HepG2 (cell line): ENCODE data around the gene MCAM. TPM values are rescaled to one million over a fixed set of nuclear protein-coding genes. Genes with fewer than 3 reads are reported as not detected.

Experiments used
- ATAC-seq: fragments of 200-7000 bp; cut with Tn5 transposase; 3 replicates; pipeline ENCODE4 v1.9.1; 2020; ENCODE audit warnings: mild to moderate bottlenecking, moderate library complexity
- BruUV-seq: library from RNA; stranded (reverse); fragments of 400-500 nt; replicated peaks from 2 replicates; lab custom pipeline; 2021; lab: Mats Ljungman, UMichigan
- CTCF ChIA-PET: fragments of 300-600 bp; formaldehyde crosslinking; extraction: SDS; loops from one replicate; lab custom pipeline; 2021; ENCODE audit warnings: low total read pairs, inconsistent platforms, low intra/inter-chr PET ratio; lab: Yijun Ruan, JAX
- POLR2A ChIA-PET: fragments of 350-600 bp; sonication (Branson Sonifier 250); formaldehyde crosslinking; loops from one replicate; lab custom pipeline; 2020; ENCODE audit warnings: antibody characterized with exemption, inconsistent platforms; lab: Yijun Ruan, JAX
- DNase-seq: peaks from one replicate; pipeline ENCODE4 v3.0.0-alpha.2; 2015; ENCODE audit warnings: low spot score
- FAIRE-seq: peaks from 3 replicates; lab custom pipeline; 2011; peaks lifted over from hg19 to GRCh38; lab: Jason Lieb, UNC
- H2AFZ ChIP-seq: one replicate; pipeline ENCODE4 v1.6.1; 2011; ENCODE audit warnings: low read length, inconsistent platforms
- H3K27ac ChIP-seq: fragments of 300-600 bp; 3 replicates; pipeline ENCODE4 v1.8.0; 2011; ENCODE audit warnings: mixed run types, mild to moderate bottlenecking, mixed read lengths, low read length, inconsistent platforms; ENCODE audit not compliant: insufficient read depth; ENCODE audit errors: extremely low read length
- H3K27me3 ChIP-seq, 2 experiments: fragments of 200-600 bp in 1 of 2; 2 replicates in 1 of 2; 3 replicates in 1 of 2; pipeline versions ENCODE4 v1.6.0 to v1.8.0; 2011; ENCODE audit warnings: low read length in 2 of 2, mild to moderate bottlenecking in 2 of 2, moderate library complexity in 2 of 2, inconsistent platforms in 1 of 2; ENCODE audit not compliant: insufficient read depth in 2 of 2, control insufficient read depth in 1 of 2
- H3K36me3 ChIP-seq, 2 experiments: fragments of 200-600 bp in 1 of 2; replicated peaks in 1 of 2; 2 replicates in 1 of 2; 3 replicates in 1 of 2; pipeline versions ENCODE4 v1.5.1 to v1.8.0; 2011; ENCODE audit warnings: low read length in 2 of 2, inconsistent platforms in 1 of 2; ENCODE audit not compliant: insufficient read depth in 2 of 2, control insufficient read depth in 1 of 2
- H3K4me1 ChIP-seq: 2 replicates; pipeline ENCODE4 v1.5.1; 2012; ENCODE audit warnings: low read length, inconsistent platforms; ENCODE audit not compliant: insufficient read depth
- H3K4me2 ChIP-seq: 2 replicates; pipeline ENCODE4 v1.6.0; 2011; ENCODE audit warnings: low read depth, low read length, inconsistent platforms
- H3K4me3 ChIP-seq, 3 experiments: fragments of 200-600 bp in 1 of 3; sonication (generic), shearing (Covaris generic) in 1 of 3; replicated peaks in 1 of 3; 2 replicates each; pipeline ENCODE4 v1.5.1; 2011 to 2016; ENCODE audit warnings: low read length in 3 of 3, inconsistent platforms in 2 of 3, low read depth in 2 of 3, mild to moderate bottlenecking in 2 of 3, control low read depth in 1 of 3, mixed read lengths in 1 of 3; ENCODE audit not compliant: insufficient read depth in 1 of 3
- H3K79me2 ChIP-seq: one replicate; pipeline ENCODE4 v1.6.1; 2011; ENCODE audit warnings: low read length, inconsistent platforms; ENCODE audit not compliant: insufficient read depth
- H3K9ac ChIP-seq: 2 replicates; pipeline ENCODE4 v1.6.0; 2011; ENCODE audit warnings: mild to moderate bottlenecking, low read depth, low read length, inconsistent platforms; ENCODE audit not compliant: insufficient read depth
- H3K9me3 ChIP-seq: 2 replicates; pipeline ENCODE4 v1.5.1; 2012; ENCODE audit warnings: mild to moderate bottlenecking, low read length
- H4K20me1 ChIP-seq: 2 replicates; pipeline ENCODE4 v1.6.0; 2011; ENCODE audit warnings: inconsistent platforms, mild to moderate bottlenecking, low read length, moderate library complexity; ENCODE audit not compliant: insufficient read depth
- ADNP ChIP-seq: sonication (generic); formaldehyde crosslinking; IDR thresholded peaks from 2 replicates; pipeline ENCODE4 v1.4.0; 2020; ENCODE audit warnings: missing genetic modification reagents
- BCLAF1 ChIP-seq: fragments of 450-650 bp; IDR thresholded peaks from 2 replicates; pipeline ENCODE4 v1.6.1; 2017; ENCODE audit warnings: mild to moderate bottlenecking
- CENPX ChIP-seq: sonication (generic); formaldehyde crosslinking; IDR thresholded peaks from 2 replicates; pipeline ENCODE4 v1.9.0; 2021; ENCODE audit warnings: mild to moderate bottlenecking, missing genetic modification reagents, moderate library complexity
- ETV5 ChIP-seq: IDR thresholded peaks from 2 replicates; pipeline ENCODE4 v1.6.1; 2018; ENCODE audit warnings: missing biosample characterization, missing genetic modification reagents, inconsistent platforms, borderline replicate concordance
- GABPB1 ChIP-seq: IDR thresholded peaks from 2 replicates; pipeline ENCODE4 v1.6.1; 2016; ENCODE audit warnings: mild to moderate bottlenecking, missing genetic modification reagents, moderate library complexity, missing compliant biosample characterization
- IKZF1 ChIP-seq: fragments of 450-650 bp; IDR thresholded peaks from 2 replicates; pipeline ENCODE4 v1.7.1; 2016
- ISL2 ChIP-seq: sonication (generic); formaldehyde crosslinking; IDR thresholded peaks from 2 replicates; pipeline ENCODE4 v1.5.0; 2020; ENCODE audit warnings: missing genetic modification reagents
- MTA1 ChIP-seq: sonication (generic); formaldehyde crosslinking; IDR thresholded peaks from 2 replicates; pipeline ENCODE4 v1.4.0; 2020; ENCODE audit warnings: missing genetic modification reagents, mild to moderate bottlenecking, borderline replicate concordance
- TEF ChIP-seq: sonication (generic); formaldehyde crosslinking; IDR thresholded peaks from 2 replicates; pipeline ENCODE4 v1.5.0; 2020; ENCODE audit warnings: missing genetic modification reagents
- U2AF2 ChIP-seq: fragments of 200-400 bp; formaldehyde crosslinking; IDR thresholded peaks from 2 replicates; pipeline ENCODE4 v1.6.1; 2017; ENCODE audit warnings: low read depth, mild to moderate bottlenecking, low read length
- ZBTB34 ChIP-seq: sonication (generic); formaldehyde crosslinking; IDR thresholded peaks from 2 replicates; pipeline ENCODE4 v1.8.0; 2022; ENCODE audit warnings: mild to moderate bottlenecking, missing genetic modification reagents
- ZNF101 ChIP-seq: sonication (generic); formaldehyde crosslinking; IDR thresholded peaks from 2 replicates; pipeline ENCODE4 v1.4.0; 2020; ENCODE audit warnings: mild to moderate bottlenecking, low read depth, missing genetic modification reagents, borderline replicate concordance
- ZNF329 ChIP-seq: sonication (generic); formaldehyde crosslinking; IDR thresholded peaks from 2 replicates; pipeline ENCODE4 v1.9.0; 2021; ENCODE audit warnings: low read depth, mild to moderate bottlenecking, missing genetic modification reagents
- ZNF362 ChIP-seq: sonication (generic); formaldehyde crosslinking; IDR thresholded peaks from 2 replicates; pipeline ENCODE4 v1.4.0; 2020; ENCODE audit warnings: missing genetic modification reagents, mild to moderate bottlenecking, borderline replicate concordance
- ZNF513 ChIP-seq: sonication (generic); formaldehyde crosslinking; conservative IDR thresholded peaks from 2 replicates; pipeline ENCODE4 v1.5.0; 2020; ENCODE audit warnings: missing genetic modification reagents
- WGBS: methylation state at CpG from one replicate; pipeline ENCODE4 v1.1.6; 2017; ENCODE audit warnings: low lambda C conversion rate; 5-methylcytosine and 5-hydroxymethylcytosine counted together
- in situ Hi-C: cut with HindIII; loops from 2 replicates; pipeline ENCODE4 v1.10.0; 2017; ENCODE audit warnings: low pct_unique_long_range_greater_than_20kb; ENCODE audit not compliant: extremely low pct_ligation_motif_present
- intact Hi-C: fragments of 100-400 bp; cut with micrococcal nuclease; formaldehyde crosslinking; loops from one replicate; pipeline ENCODE4 v1.10.0; 2022; ENCODE audit not compliant: unreplicated experiment
- polyA plus RNA-seq, 8 experiments: library from polyadenylated mRNA; depleted of rRNA in 3 of 8; stranded (reverse) in 7 of 8; unstranded in 1 of 8; fragments of >200 nt; fragmentation: Illumina TruSeq in 4 of 8; extraction: Trizol in 4 of 8; gene quantifications; 2 replicates each; pipeline versions ENCODE4 v1.2.1 to v1.2.3, GENCODE V29; 2011 to 2016; ENCODE audit warnings: low read depth in 4 of 8, missing spikeins in 1 of 8, mixed read lengths in 1 of 8; ENCODE audit not compliant: insufficient read depth in 1 of 8
- total RNA-seq, 5 experiments: library from RNA; depleted of rRNA; stranded (reverse); fragments of >200 nt; fragmentation: Illumina TruSeq; extraction: Trizol; gene quantifications; 2 replicates each; pipeline ENCODE4 v1.2.3, GENCODE V29; 2016; ENCODE audit warnings: low read depth in 1 of 5

MCAM gene
- total and polyA plus RNA-seq, 2 of the 13 experiments (the other 11 are each of a cell fraction or from before 2014, with no cell fraction given), result 12.1 to 15.2 TPM

- TF ChIP-seq ADNP (CRISPR knock-in tag) (no peak), ZNF513 (CRISPR knock-in tag) (no peak), ETV5 (CRISPR knock-in tag) (no peak), ZNF329 (CRISPR knock-in tag) (no peak), U2AF2 (no peak), ZNF101 (no peak), ZBTB34 (no peak), CENPX (CRISPR knock-in tag) (no peak), BCLAF1 (no peak), ISL2 (no peak), IKZF1 (no peak), TEF (CRISPR knock-in tag) (no peak), GABPB1 (no peak), MTA1 (CRISPR knock-in tag) (no peak), ZNF362 (no peak)
- DNase-seq (no peak), ATAC-seq (no peak), FAIRE-seq (no peak)
- peaks cover 8 to 14% of the 10 kb centered on the region in 2 experiments; a peak in 4 of 5 replicates for H3K36me3 ChIP-seq
- peaks cover 38% of the 10 kb centered on the region for H3K4me1 ChIP-seq
- intact Hi-C loops (loop anchor here (5.0 kb wide), 1 partner anchor 140 kb away; no protein-coding TSS in a partner anchor), in situ Hi-C loops (loop anchor here (10.0 kb wide), 1 partner anchor 143 kb away; no protein-coding TSS in a partner anchor)
- ChIA-PET POLR2A (interaction anchor here (1.1 kb wide), 1 partner anchor 14 kb away, joined by 3 read pairs; no protein-coding TSS in a partner anchor), CTCF (no interaction called here)
- H3K4me2 ChIP-seq, result 0 out of 2 replicates have a peak overlapping the region, but pooled peaks have one; percentile 5
- peak overlapping the region; percentile 90 for H2AFZ ChIP-seq
- H3K27me3 ChIP-seq, result no peaks in the 10 kb centered on the region; a peak in 1 of 5 replicates
- H3K9ac ChIP-seq, result no peak overlapping the region
- no peak overlapping the region for H3K27ac ChIP-seq
- no peaks in the 10 kb centered on the region for H3K9me3 ChIP-seq
- WGBS, result 59% methylated on average over 4 of the region's 4 CpGs
- no peak overlapping the region for H3K4me3 ChIP-seq
- BruUV-seq, result no TSS peak
- no peaks in the 10 kb centered on the region for H4K20me1 ChIP-seq
- peaks cover 24% of the 10 kb centered on the region for H3K79me2 ChIP-seq
These were observed 15.3 kb upstream of the MCAM start for GRCh38 chr11:119332111-119332765.
